ENCODE results near the gene CMSS1. TPM values are rescaled to one million over a fixed set of nuclear protein-coding genes. Genes with fewer than 3 reads are reported as not detected.
A peak's percentile ranks its signal among the peaks of the same experiment; 100 is the strongest.
"Not testable (repeated sequence)": the region's sequence is repeated elsewhere in the genome, so short reads cannot be mapped to it uniquely, and the experiment has no call there.

The CMSS1 gene
- total RNA-seq, 4 donors from 2014 or later = 9.2 to 18.5 (median 12.9) TPM

DNA sequence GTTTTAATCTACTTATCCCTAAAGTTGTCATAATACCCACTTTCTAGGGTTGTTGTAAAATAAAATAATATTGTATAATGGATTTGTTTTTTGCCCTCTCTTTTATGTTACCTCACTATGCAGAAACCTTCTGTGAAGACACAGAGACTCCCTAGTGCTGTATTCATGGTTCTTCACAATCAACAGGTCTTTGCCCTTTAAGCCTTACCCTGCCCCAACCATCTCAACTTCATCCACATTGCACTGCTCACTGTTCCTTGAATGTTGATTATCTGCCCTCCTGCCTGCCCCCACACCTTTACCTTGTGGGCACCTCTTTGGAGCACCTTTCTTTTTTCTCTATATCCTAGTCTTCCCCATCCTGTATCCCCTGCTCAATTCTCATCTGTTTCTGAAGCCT lies 21.1 kb downstream of the CMSS1 start:
- Histone ChIP-seq H3K4me1 (peaks cover 0 to 27% (median 0%) of the 10 kb centered on the region in 3 donors), H3K27ac (no peak overlapping the region), H3K4me3 (no peak overlapping the region), H3K9me3 (no peaks in the 10 kb centered on the region), H3K27me3 (no peaks in the 10 kb centered on the region), H3K36me3 (no peaks in the 10 kb centered on the region)
- TF ChIP-seq, protein P1, sequence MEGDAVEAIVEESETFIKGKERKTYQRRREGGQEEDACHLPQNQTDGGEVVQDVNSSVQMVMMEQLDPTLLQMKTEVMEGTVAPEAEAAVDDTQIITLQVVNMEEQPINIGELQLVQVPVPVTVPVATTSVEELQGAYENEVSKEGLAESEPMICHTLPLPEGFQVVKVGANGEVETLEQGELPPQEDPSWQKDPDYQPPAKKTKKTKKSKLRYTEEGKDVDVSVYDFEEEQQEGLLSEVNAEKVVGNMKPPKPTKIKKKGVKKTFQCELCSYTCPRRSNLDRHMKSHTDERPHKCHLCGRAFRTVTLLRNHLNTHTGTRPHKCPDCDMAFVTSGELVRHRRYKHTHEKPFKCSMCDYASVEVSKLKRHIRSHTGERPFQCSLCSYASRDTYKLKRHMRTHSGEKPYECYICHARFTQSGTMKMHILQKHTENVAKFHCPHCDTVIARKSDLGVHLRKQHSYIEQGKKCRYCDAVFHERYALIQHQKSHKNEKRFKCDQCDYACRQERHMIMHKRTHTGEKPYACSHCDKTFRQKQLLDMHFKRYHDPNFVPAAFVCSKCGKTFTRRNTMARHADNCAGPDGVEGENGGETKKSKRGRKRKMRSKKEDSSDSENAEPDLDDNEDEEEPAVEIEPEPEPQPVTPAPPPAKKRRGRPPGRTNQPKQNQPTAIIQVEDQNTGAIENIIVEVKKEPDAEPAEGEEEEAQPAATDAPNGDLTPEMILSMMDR (IDR thresholded peaks at IDR 0.05) = no peak
- no peak for TF ChIP-seq POLR2A (IDR thresholded peaks at IDR 0.05)
- no peak for DNase-seq
- intact Hi-C loops (cut with DNase I) = loop anchor here (5.0 kb wide), 1 partner anchor 419 kb away; no protein-coding TSS in a partner anchor

DNA sequence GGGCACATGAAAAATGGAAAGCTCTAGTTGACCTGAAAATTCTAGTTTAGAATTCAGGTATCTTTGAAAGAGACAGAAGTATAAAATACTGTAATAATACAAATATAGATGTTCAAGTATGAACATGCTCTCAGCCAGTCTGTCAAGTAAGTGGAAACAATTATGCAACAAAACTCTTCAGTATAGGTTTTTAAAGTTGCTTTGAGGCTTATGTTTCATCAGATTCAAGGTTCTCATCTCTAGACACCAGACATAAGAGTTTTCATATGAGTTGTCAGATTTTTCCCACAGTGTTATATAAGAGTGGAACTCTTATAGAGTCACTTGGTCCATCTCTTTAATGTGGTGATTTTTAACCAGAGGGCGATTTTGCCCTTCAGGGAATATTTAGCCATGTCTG lies 22.0 kb downstream of the CMSS1 start:
- Histone ChIP-seq H3K4me1 (peaks cover 0 to 31% (median 5%) of the 10 kb centered on the region in 3 donors), H3K4me3 (no peak overlapping the region), H3K27me3 (no peaks in the 10 kb centered on the region), H3K27ac (no peak overlapping the region), H3K9me3 (no peaks in the 10 kb centered on the region), H3K36me3 (no peaks in the 10 kb centered on the region)
- TF ChIP-seq POLR2A (IDR thresholded peaks at IDR 0.05) = no peak
- TF ChIP-seq, protein P1 (IDR thresholded peaks at IDR 0.05) = no peak
- intact Hi-C loops (cut with DNase I) = loop anchor here (5.0 to 10.0 kb wide), 2 partner anchors 225 to 418 kb away; no protein-coding TSS in a partner anchor
- WGBS, 2 donors = 46 to 73% methylated on average over 1 of the region's 1 CpG
- no peak for DNase-seq

DNA sequence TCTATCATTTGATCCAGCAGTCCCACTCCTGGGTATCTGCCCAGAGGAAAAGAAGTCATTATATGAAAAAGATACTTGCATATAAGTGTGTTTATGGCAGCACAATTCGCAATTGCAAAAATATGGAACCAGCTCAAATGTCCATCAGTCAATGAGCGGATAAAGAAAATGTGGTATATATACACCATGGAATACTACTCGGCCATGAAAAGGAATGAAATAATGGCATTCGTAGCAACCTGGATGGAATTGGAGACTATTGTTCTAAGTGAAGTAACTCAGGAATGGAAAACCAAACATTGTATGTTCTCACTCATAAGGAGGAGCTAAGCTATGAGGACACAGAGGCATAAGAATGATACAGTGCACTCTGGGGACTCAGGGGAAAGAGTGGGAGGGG lies 24.3 kb downstream of the CMSS1 start:
- H3K27ac ChIP-seq, DNase-seq, H3K4me3 ChIP-seq, H3K36me3 ChIP-seq, H3K27me3 ChIP-seq, H3K9me3 ChIP-seq: not testable (repeated sequence)
- intact Hi-C loops (cut with DNase I) = loop anchor here (10.0 kb wide), 1 partner anchor 223 kb away; no protein-coding TSS in a partner anchor
- H3K4me1 ChIP-seq = peaks cover 0 to 51% (median 7%) of the 10 kb centered on the region in 3 donors
- 96 to 97% methylated on average over 4 of the region's 4 CpGs for WGBS, 2 donors

DNA sequence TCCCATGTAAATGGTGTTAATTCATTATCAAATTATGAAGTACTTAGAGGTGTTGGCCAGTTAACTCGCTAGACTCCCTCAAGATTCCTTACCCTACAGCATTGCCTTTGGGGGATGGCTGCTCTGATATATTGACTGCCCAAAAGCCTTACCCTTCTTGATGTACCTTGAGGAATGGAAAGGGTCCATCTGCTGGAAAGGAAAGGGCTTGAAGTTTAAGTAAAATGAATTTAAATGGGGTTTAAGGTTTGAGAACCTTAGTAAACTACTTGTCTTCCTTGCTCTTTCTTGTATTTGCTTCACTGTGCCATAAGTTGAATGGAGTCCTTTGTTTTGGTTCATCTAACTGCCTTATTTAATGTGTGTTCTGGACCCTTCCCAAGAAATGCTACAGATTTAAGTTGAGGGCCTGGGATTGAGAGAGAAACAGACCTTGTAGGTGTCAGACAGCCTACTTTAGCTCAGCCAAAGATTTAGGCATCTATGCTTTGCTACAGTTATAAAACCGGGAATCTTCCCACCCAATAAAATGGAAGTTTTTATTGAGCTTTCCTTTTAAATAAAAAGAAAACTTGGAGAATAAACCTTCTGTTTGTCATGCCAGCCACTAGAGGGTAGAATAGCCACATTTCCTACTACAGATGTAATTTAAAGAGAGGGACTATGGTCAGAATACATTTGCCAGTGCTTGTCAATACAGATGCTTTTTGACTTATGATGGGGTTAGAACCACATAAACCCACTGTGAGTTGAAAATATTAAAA lies 25.3 kb downstream of the CMSS1 start:
- no peaks in the 10 kb centered on the region for H3K36me3 ChIP-seq
- H3K27me3 ChIP-seq = no peaks in the 10 kb centered on the region
- WGBS, 2 donors = 43 to 58% methylated on average over 2 of the region's 2 CpGs
- H3K9me3 ChIP-seq = no peaks in the 10 kb centered on the region
- no peak for DNase-seq
- H3K4me3 ChIP-seq = peak overlapping the region in 1 of 4 donors; percentile 10
- no peak for TF ChIP-seq POLR2A (IDR thresholded peaks at IDR 0.05)
- TF ChIP-seq, protein P1 (IDR thresholded peaks at IDR 0.05) = peak; percentile 24 to 80 (median 68)
- intact Hi-C loops (cut with DNase I) = loop anchor here (10.0 kb wide), 1 partner anchor 222 kb away; no protein-coding TSS in a partner anchor
- H3K4me1 ChIP-seq = peaks cover 0 to 52% (median 8%) of the 10 kb centered on the region in 3 donors
- peak overlapping the region in 3 of 4 donors; percentile 75 to 85 (median 78) for H3K27ac ChIP-seq

DNA sequence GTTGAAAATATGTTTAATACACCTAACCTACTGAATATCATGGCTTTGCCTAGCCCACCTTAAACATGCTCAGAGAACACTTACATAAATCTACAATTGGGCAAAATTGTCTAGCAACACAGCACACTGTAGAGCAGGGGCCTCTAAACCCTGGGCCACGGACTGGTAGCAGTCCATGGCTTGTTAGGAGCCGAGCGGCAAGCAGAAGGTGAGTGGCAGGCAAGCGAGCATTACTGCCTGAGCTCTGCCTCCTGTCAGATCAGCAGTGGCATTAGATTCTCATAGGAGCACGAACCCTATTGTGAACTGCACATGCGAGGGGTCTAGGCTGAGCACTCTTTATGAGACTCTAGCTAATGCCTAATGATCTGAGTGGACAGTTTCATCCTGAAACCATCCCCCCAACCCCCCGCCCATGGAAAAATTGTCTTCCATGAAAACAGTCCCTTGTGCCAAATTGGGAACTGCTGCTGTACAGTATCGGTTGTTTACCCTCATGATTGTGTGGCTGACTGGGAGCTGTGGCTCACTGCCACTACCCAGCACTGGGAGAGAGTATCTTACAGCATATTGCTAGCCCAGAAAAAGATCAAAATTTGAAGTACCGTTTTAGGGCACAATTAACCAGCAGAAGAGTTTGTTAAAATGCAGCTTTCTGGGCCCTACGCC lies 26.1 kb downstream of the CMSS1 start:
- no peak for TF ChIP-seq POLR2A (IDR thresholded peaks at IDR 0.05)
- TF ChIP-seq, protein P1 (IDR thresholded peaks at IDR 0.05) = no peak
- H3K4me3 ChIP-seq = peak overlapping the region in 1 of 4 donors; percentile 10
- WGBS, 2 donors = 60 to 69% methylated on average over 8 to 9 of the region's 10 CpGs
- intact Hi-C loops (cut with DNase I) = loop anchor here (10.0 kb wide), 1 partner anchor 221 kb away; no protein-coding TSS in a partner anchor
- H3K4me1 ChIP-seq = peaks cover 0 to 52% (median 8%) of the 10 kb centered on the region in 3 donors
- no peaks in the 10 kb centered on the region for H3K36me3 ChIP-seq
- H3K27ac ChIP-seq = peak overlapping the region in 3 of 4 donors; percentile 75 to 85 (median 78)
- no peak for DNase-seq
- no peaks in the 10 kb centered on the region for H3K27me3 ChIP-seq
- H3K9me3 ChIP-seq = no peaks in the 10 kb centered on the region
